ENCODE data around the gene PSMC3. TPM values are rescaled to one million over a fixed set of nuclear protein-coding genes. Genes with fewer than 3 reads are reported as not detected.

The PSMC3 gene
- total and polyA plus RNA-seq, 2 of the 13 experiments (the other 11 are each of a cell fraction or from before 2014, with no cell fraction given), result 75.8 to 214 TPM

DNA sequence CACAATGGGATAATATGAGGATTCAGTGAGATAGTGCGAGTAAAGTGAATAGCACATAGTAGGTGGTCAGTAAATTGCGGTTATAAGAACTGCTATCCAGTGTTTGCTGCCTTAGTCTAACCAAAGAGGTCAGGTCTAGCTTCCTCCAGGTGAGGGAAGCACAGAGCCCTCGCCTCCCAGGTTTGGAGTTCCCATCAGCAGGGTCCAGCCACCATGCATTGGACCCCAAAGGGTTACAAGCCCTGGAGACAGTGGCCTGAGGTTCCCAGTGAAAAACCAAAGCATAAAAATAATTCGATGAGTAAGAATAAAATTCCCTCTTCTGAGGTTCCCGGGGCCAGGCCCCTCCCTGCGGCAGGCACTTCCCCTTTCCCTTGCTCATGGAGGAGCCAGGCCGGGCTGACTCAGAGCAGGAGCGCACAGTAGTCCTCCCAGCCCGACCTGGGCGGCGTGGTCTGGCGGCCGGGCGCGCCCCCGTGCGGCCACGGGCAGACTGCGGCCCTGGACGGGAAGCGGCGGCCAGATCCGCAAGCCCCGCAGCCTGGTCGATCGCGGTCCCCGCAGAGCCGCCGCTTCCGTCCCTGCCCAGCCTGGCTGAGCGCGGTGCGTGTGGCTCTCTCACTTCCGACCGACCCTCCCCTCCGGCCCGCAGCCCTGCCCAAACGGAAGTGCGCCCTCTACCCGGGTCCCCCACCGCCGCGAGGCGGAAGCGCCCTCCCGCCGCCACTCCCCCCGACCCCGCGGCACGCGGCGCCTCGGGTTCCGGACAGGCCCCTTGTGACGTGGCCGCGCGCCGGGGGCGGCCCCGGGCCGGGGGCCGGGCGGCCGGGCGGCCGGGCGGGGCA is 18.3 kb downstream of the PSMC3 start, which contains the start of gene SLC39A13 (continued):
- TF ChIP-seq ZNF614 (CRISPR knock-in tag; IDR thresholded peaks at IDR 0.05; ENCODE audit: borderline replicate concordance) (no peak; the same call in 1 of the 2 replicates), ZNF780A (CRISPR knock-in tag; IDR thresholded peaks at IDR 0.05) (no peak), MXD4 (CRISPR knock-in tag; IDR thresholded peaks at IDR 0.05) (peak; percentile 92; the same call in 1 of the 2 replicates), ZNF431 (CRISPR knock-in tag; IDR thresholded peaks at IDR 0.05; ENCODE audit: borderline replicate concordance, low read depth) (peak; percentile 93), ZNF468 (CRISPR knock-in tag; IDR thresholded peaks at IDR 0.05) (0 out of 2 replicates have a peak, but pooled peaks have one; percentile 63), ZNF3 (CRISPR knock-in tag; IDR thresholded peaks at IDR 0.05) (no peak), SIX4 (CRISPR knock-in tag; IDR thresholded peaks at IDR 0.05) (no peak), SMAD9 (CRISPR knock-in tag; IDR thresholded peaks at IDR 0.05) (no peak), DNMT3B (CRISPR knock-in tag; conservative IDR thresholded peaks at IDR 0.05) (0 out of 2 replicates have a peak, but pooled peaks have one; percentile 13), SSRP1 (CRISPR knock-in tag; IDR thresholded peaks at IDR 0.05) (no peak), ZNF292 (CRISPR knock-in tag; IDR thresholded peaks at IDR 0.05; ENCODE audit: borderline replicate concordance, low read depth) (no peak), HDAC2 (CRISPR knock-in tag; IDR thresholded peaks at IDR 0.05) (peak; percentile 83), ELK4 (CRISPR knock-in tag; IDR thresholded peaks at IDR 0.05; ENCODE audit: borderline replicate concordance) (no peak), RBM22 (optimal IDR thresholded peaks at IDR 0.05; ENCODE audit: low read length) (no peak), SRSF9 (IDR thresholded peaks at IDR 0.05; ENCODE audit: borderline replicate concordance, insufficient read depth, low read depth, low read length, poor library complexity, severe bottlenecking) (no peak), TCF12 (IDR thresholded peaks at IDR 0.05) (no peak), TCF12 (CRISPR knock-in tag; IDR thresholded peaks at IDR 0.05) (no peak; the same call in 1 of the 2 replicates), FOXC1 (CRISPR knock-in tag; IDR thresholded peaks at IDR 0.05; ENCODE audit: borderline replicate concordance) (peak; percentile 86; the same call in 1 of the 2 replicates), DNMT1 (CRISPR knock-in tag; IDR thresholded peaks at IDR 0.05) (peak; percentile 69; the same call in 1 of the 2 replicates)
- TF ChIP-seq, protein P1, sequence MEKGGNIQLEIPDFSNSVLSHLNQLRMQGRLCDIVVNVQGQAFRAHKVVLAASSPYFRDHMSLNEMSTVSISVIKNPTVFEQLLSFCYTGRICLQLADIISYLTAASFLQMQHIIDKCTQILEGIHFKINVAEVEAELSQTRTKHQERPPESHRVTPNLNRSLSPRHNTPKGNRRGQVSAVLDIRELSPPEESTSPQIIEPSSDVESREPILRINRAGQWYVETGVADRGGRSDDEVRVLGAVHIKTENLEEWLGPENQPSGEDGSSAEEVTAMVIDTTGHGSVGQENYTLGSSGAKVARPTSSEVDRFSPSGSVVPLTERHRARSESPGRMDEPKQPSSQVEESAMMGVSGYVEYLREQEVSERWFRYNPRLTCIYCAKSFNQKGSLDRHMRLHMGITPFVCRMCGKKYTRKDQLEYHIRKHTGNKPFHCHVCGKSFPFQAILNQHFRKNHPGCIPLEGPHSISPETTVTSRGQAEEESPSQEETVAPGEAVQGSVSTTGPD (CRISPR knock-in tag; IDR thresholded peaks at IDR 0.05), result no peak
- TF ChIP-seq, protein P2, sequence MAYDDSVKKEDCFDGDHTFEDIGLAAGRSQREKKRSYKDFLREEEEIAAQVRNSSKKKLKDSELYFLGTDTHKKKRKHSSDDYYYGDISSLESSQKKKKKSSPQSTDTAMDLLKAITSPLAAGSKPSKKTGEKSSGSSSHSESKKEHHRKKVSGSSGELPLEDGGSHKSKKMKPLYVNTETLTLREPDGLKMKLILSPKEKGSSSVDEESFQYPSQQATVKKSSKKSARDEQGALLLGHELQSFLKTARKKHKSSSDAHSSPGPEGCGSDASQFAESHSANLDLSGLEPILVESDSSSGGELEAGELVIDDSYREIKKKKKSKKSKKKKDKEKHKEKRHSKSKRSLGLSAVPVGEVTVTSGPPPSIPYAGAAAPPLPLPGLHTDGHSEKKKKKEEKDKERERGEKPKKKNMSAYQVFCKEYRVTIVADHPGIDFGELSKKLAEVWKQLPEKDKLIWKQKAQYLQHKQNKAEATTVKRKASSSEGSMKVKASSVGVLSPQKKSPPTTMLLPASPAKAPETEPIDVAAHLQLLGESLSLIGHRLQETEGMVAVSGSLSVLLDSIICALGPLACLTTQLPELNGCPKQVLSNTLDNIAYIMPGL (CRISPR knock-in tag; IDR thresholded peaks at IDR 0.05; ENCODE audit: borderline replicate concordance in 1 of 2, low read depth in 1 of 2), result peak; percentile 94 to 98
- TF ChIP-seq, protein P3, sequence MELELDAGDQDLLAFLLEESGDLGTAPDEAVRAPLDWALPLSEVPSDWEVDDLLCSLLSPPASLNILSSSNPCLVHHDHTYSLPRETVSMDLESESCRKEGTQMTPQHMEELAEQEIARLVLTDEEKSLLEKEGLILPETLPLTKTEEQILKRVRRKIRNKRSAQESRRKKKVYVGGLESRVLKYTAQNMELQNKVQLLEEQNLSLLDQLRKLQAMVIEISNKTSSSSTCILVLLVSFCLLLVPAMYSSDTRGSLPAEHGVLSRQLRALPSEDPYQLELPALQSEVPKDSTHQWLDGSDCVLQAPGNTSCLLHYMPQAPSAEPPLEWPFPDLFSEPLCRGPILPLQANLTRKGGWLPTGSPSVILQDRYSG (CRISPR knock-in tag; IDR thresholded peaks at IDR 0.05), result peak; percentile 66; the same call in 1 of the 2 replicates
